GM23338 (cell line): ENCODE measurements around the gene ST6GALNAC4. TPM values are rescaled to one million over a fixed set of nuclear protein-coding genes. Genes with fewer than 3 reads are reported as not detected.

Experiments
- ATAC-seq: fragments of 200-7000 bp; cut with Tn5 transposase; 3 replicates; pipeline ENCODE4 v1.9.1; 2020
- DNase-seq: peaks from one replicate; pipeline ENCODE4 v3.0.0-alpha.2; 2015; ENCODE audit warnings: low spot score
- H2AFZ ChIP-seq: fragments of 200-600 bp; sonication (generic); 2 replicates; pipeline ENCODE4 v1.8.0; 2016; ENCODE audit warnings: antibody characterized with exemption, mild to moderate bottlenecking, moderate library complexity
- H3F3A ChIP-seq: fragments of 200-600 bp; sonication (generic); replicated peaks from 2 replicates; pipeline ENCODE4 v1.8.0; 2017; ENCODE audit warnings: antibody characterized with exemption, mixed run types, low read depth
- H3K27ac ChIP-seq: fragments of 200-600 bp; sonication (generic); 2 replicates; pipeline ENCODE4 v1.6.1; 2016; ENCODE audit warnings: low read depth
- H3K27me3 ChIP-seq: fragments of 200-600 bp; sonication (generic); 2 replicates; pipeline ENCODE4 v1.8.0; 2016; ENCODE audit warnings: mild to moderate bottlenecking, mixed run types, moderate library complexity; ENCODE audit not compliant: insufficient read depth
- H3K36me3 ChIP-seq: fragments of 200-600 bp; sonication (generic); 2 replicates; pipeline ENCODE4 v1.8.0; 2016; ENCODE audit warnings: mild to moderate bottlenecking; ENCODE audit not compliant: insufficient read depth
- H3K4me1 ChIP-seq: fragments of 200-600 bp; sonication (generic); 2 replicates; pipeline ENCODE4 v1.8.0; 2016; ENCODE audit warnings: mild to moderate bottlenecking, moderate library complexity; ENCODE audit not compliant: insufficient read depth
- H3K4me2 ChIP-seq: fragments of 200-600 bp; sonication (generic); 2 replicates; pipeline ENCODE4 v1.7.1; 2017; ENCODE audit warnings: mixed run types
- H3K4me3 ChIP-seq: fragments of 200-600 bp; sonication (generic); 2 replicates; pipeline ENCODE4 v1.6.1; 2016; ENCODE audit warnings: mixed run types
- H3K79me2 ChIP-seq: fragments of 200-600 bp; sonication (generic); replicated peaks from 2 replicates; pipeline ENCODE4 v1.8.0; 2017; ENCODE audit warnings: mild to moderate bottlenecking; ENCODE audit not compliant: insufficient read depth
- H3K9me2 ChIP-seq: fragments of 200-600 bp; sonication (generic); 2 replicates; pipeline ENCODE4 v1.8.0; 2017; ENCODE audit not compliant: insufficient read depth
- H4K20me1 ChIP-seq: fragments of 200-600 bp; sonication (generic); replicated peaks from 2 replicates; pipeline ENCODE4 v1.8.0; 2017; ENCODE audit warnings: mild to moderate bottlenecking; ENCODE audit not compliant: insufficient read depth
- H3K27ac Mint-ChIP-seq: 2 replicates; pipeline ENCODE4 v1.8.0; 2020; ENCODE audit warnings: inconsistent platforms, mild to moderate bottlenecking, moderate library complexity, mixed read lengths
- H3K27me3 Mint-ChIP-seq: 3 replicates; pipeline ENCODE4 v1.8.0; 2022; ENCODE audit warnings: low read depth, mild to moderate bottlenecking, moderate library complexity, mixed read lengths, inconsistent platforms; ENCODE audit not compliant: insufficient read depth, poor library complexity
- H3K36me3 Mint-ChIP-seq: 3 replicates; pipeline ENCODE4 v1.8.0; 2021; ENCODE audit warnings: low read depth, mild to moderate bottlenecking, inconsistent platforms, moderate library complexity, mixed read lengths
- H3K4me1 Mint-ChIP-seq: 3 replicates; pipeline ENCODE4 v1.8.0; 2020; ENCODE audit warnings: mild to moderate bottlenecking, inconsistent platforms, mixed read lengths
- H3K4me3 Mint-ChIP-seq: 3 replicates; pipeline ENCODE4 v1.8.0; 2021; ENCODE audit warnings: moderate library complexity, mild to moderate bottlenecking, inconsistent platforms, mixed read lengths
- H3K9me3 Mint-ChIP-seq: 3 replicates; pipeline ENCODE4 v1.8.0; 2020; ENCODE audit warnings: moderate library complexity, mild to moderate bottlenecking, inconsistent platforms, mixed read lengths
- CTCF ChIP-seq, 2 experiments: fragments of 200-600 bp in 1 of 2; sonication (generic) in 1 of 2; conservative IDR thresholded peaks; 2 replicates each; pipeline versions ENCODE4 v1.5.1 to v1.6.1; 2016 to 2017; ENCODE audit warnings: antibody characterized with exemption in 2 of 2, low read depth in 2 of 2, mild to moderate bottlenecking in 2 of 2, moderate library complexity in 1 of 2
- JUNB ChIP-seq: IDR thresholded peaks from one replicate; pipeline ENCODE4 v1.6.1; 2016; ENCODE audit warnings: antibody characterized with exemption; ENCODE audit not compliant: unreplicated experiment
- STAT1 ChIP-seq: IDR thresholded peaks from one replicate; pipeline ENCODE4 v1.6.1; 2016; ENCODE audit warnings: antibody characterized with exemption; ENCODE audit not compliant: unreplicated experiment
- ZNF114 ChIP-seq: fragments of 250-450 bp; sonication (Bioruptor Pico); IDR thresholded peaks from 2 replicates; pipeline ENCODE4 v1.5.0; 2020; ENCODE audit warnings: mild to moderate bottlenecking, moderate library complexity
- ZNF331 ChIP-seq: fragments of 250-450 bp; sonication (Bioruptor Pico); IDR thresholded peaks from 2 replicates; pipeline ENCODE4 v1.5.0; 2020; ENCODE audit warnings: low read depth, mild to moderate bottlenecking, moderate library complexity
- ZNF462 ChIP-seq: fragments of 250-450 bp; sonication (Bioruptor Pico); IDR thresholded peaks from 2 replicates; pipeline ENCODE4 v1.5.0; 2020; ENCODE audit warnings: mild to moderate bottlenecking, moderate library complexity
- polyA plus RNA-seq: library from polyadenylated mRNA; unstranded; fragments of >200 nt; fragmentation: Nextera tagmentation; extraction: Ambion mirVana; gene quantifications from 2 replicates; pipeline ENCODE4 v1.2.1, GENCODE V29; 2016
- total RNA-seq: library from RNA; depleted of rRNA; stranded (reverse); fragments of >200 nt; shearing (Covaris generic); gene quantifications from 2 replicates; pipeline ENCODE4 v1.2.3, GENCODE V29; 2014

The ST6GALNAC4 gene
- total and polyA plus RNA-seq, 2 experiments from 2014 or later = 8.1 to 35.3 TPM

GRCh38 chr9:127872369-127873222 is 44.2 kb downstream of the ST6GALNAC4 start (continued):
- TF ChIP-seq ZNF114 (no peak), ZNF331 (CRISPR knock-in tag) (no peak), STAT1 (no peak), CTCF (conservative IDR thresholded peaks at IDR 0.05; ENCODE audit: low read depth in 2 of 2) (no peak), ZNF462 (CRISPR knock-in tag) (no peak)

- no peak for ATAC-seq
- H3K27ac Mint-ChIP-seq = no peak overlapping the region
- no peaks in the 10 kb centered on the region for H3K9me3 Mint-ChIP-seq
- Histone ChIP-seq H3K4me2 (no peak overlapping the region), H3K79me2 (no peaks in the 10 kb centered on the region), H3K9me2 (no peaks in the 10 kb centered on the region), H3K27me3 (no peaks in the 10 kb centered on the region), H3K4me1 (no peaks in the 10 kb centered on the region; the same call in 1 of the 2 replicates), H3K4me3 (no peak overlapping the region), H3K36me3 (no peaks in the 10 kb centered on the region), H4K20me1 (no peaks in the 10 kb centered on the region), H3F3A (no peaks in the 10 kb centered on the region), H2AFZ (no peak overlapping the region), H3K27ac (no peak overlapping the region)
- peaks cover 15% of the 10 kb centered on the region for H3K27me3 Mint-ChIP-seq
- DNase-seq = no peak
- 0 out of 3 replicates have a peak, but pooled peaks cover 4% of the 10 kb centered on the region for H3K36me3 Mint-ChIP-seq
- H3K4me3 Mint-ChIP-seq = no peak overlapping the region; the same call in 2 of the 3 replicates
- peaks cover 20% of the 10 kb centered on the region for H3K4me1 Mint-ChIP-seq
- TF ChIP-seq JUNB = no peak
- no peak for TF ChIP-seq ZNF114
- TF ChIP-seq CTCF (conservative IDR thresholded peaks at IDR 0.05; ENCODE audit: low read depth in 2 of 2) = no peak
These were observed 45.3 kb downstream of the ST6GALNAC4 start for GRCh38 chr9:127871531-127871930.
